OCI-LY7 (cell line): ENCODE measurements around the gene CLSTN3. TPM values are rescaled to one million over a fixed set of nuclear protein-coding genes. Genes with fewer than 3 reads are reported as not detected.
A peak's percentile ranks its signal among the peaks of the same experiment; 100 is the strongest.

Experiments
- BruUV-seq: library from RNA; stranded (reverse); fragments of 400-500 nt; replicated peaks from 2 replicates; lab custom pipeline; 2021; lab: Mats Ljungman, UMichigan
- CTCF ChIA-PET: fragments of 300-600 bp; sonication (Branson Sonifier 250); formaldehyde crosslinking; loops from one replicate; lab custom pipeline; 2022; ENCODE audit warnings: antibody characterized with exemption; ENCODE audit not compliant: unreplicated experiment; lab: Charles Lee
- POLR2A ChIA-PET: fragments of 300-600 bp; sonication (Branson Sonifier 250); formaldehyde crosslinking; loops from one replicate; lab custom pipeline; 2022; ENCODE audit warnings: antibody characterized with exemption; lab: Charles Lee
- DNase-seq: peaks from one replicate; pipeline ENCODE4 v3.0.0-alpha.2; 2015; ENCODE audit warnings: low spot score
- H2AFZ ChIP-seq: fragments of 200-600 bp; sonication (generic), shearing (Covaris generic); 2 replicates; pipeline ENCODE4 v1.6.1; 2014; ENCODE audit warnings: mild to moderate bottlenecking, antibody characterized with exemption, low read length, moderate library complexity
- H3K27ac ChIP-seq: fragments of 200-600 bp; sonication (generic); 2 replicates; pipeline ENCODE4 v1.5.1; 2014; ENCODE audit warnings: mixed run types, low read depth, mild to moderate bottlenecking, moderate library complexity, low read length, inconsistent platforms; ENCODE audit not compliant: poor library complexity, severe bottlenecking
- H3K36me3 ChIP-seq: fragments of 200-600 bp; sonication (generic); 2 replicates; pipeline ENCODE4 v1.6.1; 2014; ENCODE audit warnings: mild to moderate bottlenecking, antibody characterized with exemption, low read length, moderate library complexity, mixed read lengths; ENCODE audit not compliant: insufficient read depth
- H3K4me1 ChIP-seq: fragments of 200-600 bp; sonication (generic); 2 replicates; pipeline ENCODE4 v1.5.1; 2014; ENCODE audit warnings: mild to moderate bottlenecking, low read length; ENCODE audit not compliant: insufficient read depth, poor library complexity, severe bottlenecking
- H3K4me2 ChIP-seq: fragments of 200-600 bp; sonication (generic); 2 replicates; pipeline ENCODE4 v1.6.1; 2014; ENCODE audit warnings: mild to moderate bottlenecking, low read length
- H3K4me3 ChIP-seq: fragments of 200-600 bp; sonication (generic); 2 replicates; pipeline ENCODE4 v1.5.1; 2014; ENCODE audit warnings: mild to moderate bottlenecking, low read depth, low read length; ENCODE audit not compliant: poor library complexity, severe bottlenecking
- H3K79me2 ChIP-seq: fragments of 200-600 bp; sonication (generic); 2 replicates; pipeline ENCODE4 v1.6.1; 2016; ENCODE audit warnings: low read depth, mild to moderate bottlenecking, low read length, moderate library complexity, mixed read lengths; ENCODE audit not compliant: insufficient read depth
- H3K9me2 ChIP-seq: fragments of 200-600 bp; sonication (generic); 2 replicates; pipeline ENCODE4 v1.6.1; 2016; ENCODE audit warnings: mild to moderate bottlenecking, low read length, mixed read lengths; ENCODE audit not compliant: insufficient read depth
- H3K9me3 ChIP-seq: fragments of 200-600 bp; sonication (generic); 2 replicates; pipeline ENCODE4 v1.6.1; 2014; ENCODE audit warnings: mild to moderate bottlenecking, mixed run types, low read length, mixed read lengths
- H4K20me1 ChIP-seq: fragments of 200-600 bp; sonication (generic); 2 replicates; pipeline ENCODE4 v1.6.1; 2014; ENCODE audit warnings: mild to moderate bottlenecking, antibody characterized with exemption, low read length, moderate library complexity, mixed read lengths; ENCODE audit not compliant: insufficient read depth
- EZH2phosphoT487 ChIP-seq: fragments of 200-600 bp; sonication (generic); IDR thresholded peaks from 2 replicates; pipeline ENCODE4 v1.6.1; 2018; ENCODE audit warnings: low read depth, borderline replicate concordance, mild to moderate bottlenecking, mixed run types, antibody characterized with exemption, low read length, moderate library complexity, mixed read lengths
- intact Hi-C: fragments of 100-400 bp; cut with micrococcal nuclease; formaldehyde crosslinking; loops from one replicate; pipeline ENCODE4 v1.10.0; 2022; ENCODE audit not compliant: unreplicated experiment
- total RNA-seq, 2 experiments: library from RNA; depleted of rRNA in 1 of 2; stranded (reverse); fragments of >200 nt in 1 of 2; shearing (Covaris generic) in 1 of 2; gene quantifications; 2 replicates each; pipeline ENCODE4 v1.2.3, GENCODE V29; 2014 to 2022
- TF ChIP-seq, protein P1 (sequence below): fragments of 200-600 bp; sonication (generic); conservative IDR thresholded peaks from 2 replicates; pipeline ENCODE4 v1.5.1; 2014; ENCODE audit warnings: mild to moderate bottlenecking, antibody characterized with exemption, low read length, moderate library complexity, mixed read lengths

Gene CLSTN3
- total RNA-seq, 2 experiments from 2014 or later: 18.5 to 34.2 TPM

DNA sequence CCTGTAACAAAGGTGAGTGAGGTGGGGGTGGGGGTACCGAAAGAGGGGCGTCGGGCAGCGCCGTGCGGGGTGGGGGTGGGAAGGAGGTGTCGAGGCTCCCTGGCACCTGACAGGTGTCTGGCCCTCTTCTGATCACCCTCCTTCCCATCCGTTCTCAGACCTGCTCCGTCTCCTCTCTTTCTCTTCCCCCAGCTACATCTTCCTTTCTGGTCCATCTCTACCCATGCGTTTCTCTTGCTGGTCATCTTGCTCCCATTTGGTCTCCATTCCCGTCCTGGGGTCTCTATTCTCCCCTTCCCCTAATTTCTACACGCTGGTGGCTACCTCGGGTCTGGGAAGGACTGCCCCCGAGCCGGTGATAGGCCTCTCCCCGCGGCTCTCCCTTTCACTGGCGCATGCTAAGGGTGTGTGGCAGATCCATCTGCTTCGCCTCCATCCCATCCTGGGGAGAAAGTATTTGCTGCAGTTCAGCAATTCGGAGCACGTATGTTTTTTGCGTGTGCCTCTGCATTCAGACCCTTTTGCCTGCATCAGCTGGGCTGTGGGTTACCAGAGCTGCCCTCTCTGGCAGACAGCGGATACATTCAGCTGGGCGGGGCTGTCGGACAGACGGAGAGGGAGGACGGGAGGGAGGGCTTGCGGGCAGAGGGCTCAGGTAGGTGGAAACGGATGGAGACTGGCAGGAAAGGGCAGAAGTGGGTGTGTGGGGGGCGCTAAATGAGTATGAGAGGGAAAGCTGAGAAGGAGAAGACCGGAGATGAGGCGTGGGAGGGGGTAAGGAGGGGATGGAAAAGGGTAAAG is 730 bp downstream of the CLSTN3 start:
- peak overlapping the region; percentile 79 for H3K4me3 ChIP-seq
- ChIA-PET CTCF (no interaction called here), POLR2A (interaction anchor here (0.8 kb wide), 1 partner anchor 63 kb away, joined by 6 read pairs; no protein-coding TSS in a partner anchor)
- peak overlapping the region; percentile 86 for H3K4me2 ChIP-seq
- H2AFZ ChIP-seq: peak overlapping the region; percentile 87
- peak; percentile 46 for DNase-seq
- TF ChIP-seq EZH2phosphoT487: no peak
- TF ChIP-seq, protein P1, sequence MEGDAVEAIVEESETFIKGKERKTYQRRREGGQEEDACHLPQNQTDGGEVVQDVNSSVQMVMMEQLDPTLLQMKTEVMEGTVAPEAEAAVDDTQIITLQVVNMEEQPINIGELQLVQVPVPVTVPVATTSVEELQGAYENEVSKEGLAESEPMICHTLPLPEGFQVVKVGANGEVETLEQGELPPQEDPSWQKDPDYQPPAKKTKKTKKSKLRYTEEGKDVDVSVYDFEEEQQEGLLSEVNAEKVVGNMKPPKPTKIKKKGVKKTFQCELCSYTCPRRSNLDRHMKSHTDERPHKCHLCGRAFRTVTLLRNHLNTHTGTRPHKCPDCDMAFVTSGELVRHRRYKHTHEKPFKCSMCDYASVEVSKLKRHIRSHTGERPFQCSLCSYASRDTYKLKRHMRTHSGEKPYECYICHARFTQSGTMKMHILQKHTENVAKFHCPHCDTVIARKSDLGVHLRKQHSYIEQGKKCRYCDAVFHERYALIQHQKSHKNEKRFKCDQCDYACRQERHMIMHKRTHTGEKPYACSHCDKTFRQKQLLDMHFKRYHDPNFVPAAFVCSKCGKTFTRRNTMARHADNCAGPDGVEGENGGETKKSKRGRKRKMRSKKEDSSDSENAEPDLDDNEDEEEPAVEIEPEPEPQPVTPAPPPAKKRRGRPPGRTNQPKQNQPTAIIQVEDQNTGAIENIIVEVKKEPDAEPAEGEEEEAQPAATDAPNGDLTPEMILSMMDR: 0 out of 2 replicates have a peak, but pooled peaks have one; percentile 19
- no peaks in the 10 kb centered on the region for H4K20me1 ChIP-seq
- no peaks in the 10 kb centered on the region for H3K9me3 ChIP-seq
- H3K79me2 ChIP-seq: no peaks in the 10 kb centered on the region
- no peak overlapping the region for H3K27ac ChIP-seq
- BruUV-seq: no TSS peak
- no peaks in the 10 kb centered on the region for H3K9me2 ChIP-seq
- intact Hi-C loops: no loop called here
- H3K4me1 ChIP-seq: peaks cover 20% of the 10 kb centered on the region
- peaks cover under 1% of the 10 kb centered on the region; the same call in 1 of the 2 replicates for H3K36me3 ChIP-seq

DNA sequence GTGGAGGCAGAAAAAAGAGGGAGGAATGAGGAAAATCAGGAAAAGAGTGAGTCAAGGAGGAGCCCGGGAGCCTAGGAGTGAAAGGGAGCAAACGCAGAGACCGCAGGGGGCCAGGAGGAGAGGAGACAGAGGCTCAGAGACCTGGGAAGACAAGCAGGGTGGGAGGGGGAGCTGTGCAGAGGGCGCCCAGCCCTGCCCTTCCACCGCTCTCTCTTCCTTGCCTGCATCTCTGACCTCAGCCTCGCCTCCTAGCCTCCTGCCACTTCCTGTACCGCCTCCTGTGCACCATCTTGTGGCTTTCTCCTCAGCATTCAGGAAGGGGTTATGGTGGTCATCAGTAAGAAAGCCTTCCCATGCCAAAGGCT is 1.3 kb downstream of the CLSTN3 start:
- peak overlapping the region; percentile 79 for H3K4me3 ChIP-seq
- peaks cover 20% of the 10 kb centered on the region for H3K4me1 ChIP-seq
- no peak overlapping the region for H2AFZ ChIP-seq
- TF ChIP-seq, protein P1: no peak
- no peak for TF ChIP-seq EZH2phosphoT487
- CTCF ChIA-PET: no interaction called here
- H4K20me1 ChIP-seq: no peaks in the 10 kb centered on the region
- H3K4me2 ChIP-seq: peak overlapping the region; percentile 86
- H3K36me3 ChIP-seq: peaks cover 5% of the 10 kb centered on the region; the same call in 1 of the 2 replicates
- intact Hi-C loops: no loop called here
- POLR2A ChIA-PET: no interaction called here
- no peaks in the 10 kb centered on the region for H3K9me2 ChIP-seq
- no peak for DNase-seq
- H3K9me3 ChIP-seq: no peaks in the 10 kb centered on the region
- no TSS peak for BruUV-seq
- no peaks in the 10 kb centered on the region for H3K79me2 ChIP-seq
- no peak overlapping the region for H3K27ac ChIP-seq
